ENCODE measurements around the gene HSPA12A.

The HSPA12A gene

DNA sequence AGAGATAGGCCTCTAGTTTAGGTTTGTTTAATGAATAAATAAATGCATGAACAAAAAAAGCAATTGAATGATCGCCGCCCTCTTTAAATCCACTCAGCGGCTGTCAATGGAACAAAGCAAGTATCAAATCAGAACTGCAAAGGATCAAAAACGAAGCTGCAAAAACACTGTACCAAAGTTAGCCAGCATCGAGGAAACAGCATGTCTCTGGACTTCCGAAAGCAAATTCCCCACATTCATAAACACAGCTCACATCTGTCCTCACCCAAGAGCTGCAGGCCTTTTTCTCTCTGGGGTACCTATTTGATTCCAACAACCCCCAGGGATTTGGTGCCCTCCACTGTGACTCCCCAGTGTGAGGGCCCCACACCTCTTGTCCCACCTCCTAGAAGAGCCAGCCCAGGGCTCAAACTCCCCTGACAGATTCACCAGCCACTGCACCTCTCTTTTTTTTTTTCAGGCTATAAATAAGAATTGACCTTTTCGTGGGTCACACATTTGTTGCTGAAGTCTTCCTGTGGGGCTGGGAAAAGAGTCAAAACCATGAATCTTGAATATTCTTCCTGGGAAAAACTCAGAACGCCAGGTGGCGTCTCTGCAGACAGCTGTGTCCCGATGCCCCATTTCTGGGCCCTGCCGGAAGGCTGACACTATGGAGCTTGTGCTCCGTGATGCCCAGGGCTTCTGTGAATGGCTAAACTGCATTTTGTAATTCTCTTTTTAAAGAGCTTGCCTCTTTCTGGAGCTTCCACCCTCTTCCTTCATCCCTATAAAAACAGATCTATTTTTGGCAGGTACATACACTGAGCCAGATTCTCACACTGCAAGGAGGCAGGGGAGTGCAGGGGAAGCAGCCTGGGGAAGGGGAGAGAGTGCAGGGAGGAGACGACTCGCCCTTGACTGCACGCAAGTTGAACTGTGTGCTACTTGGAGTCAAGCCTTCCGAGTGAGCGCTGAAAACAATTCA is 51.7 kb downstream of the HSPA12A start:
- DNase-seq: no peak

DNA sequence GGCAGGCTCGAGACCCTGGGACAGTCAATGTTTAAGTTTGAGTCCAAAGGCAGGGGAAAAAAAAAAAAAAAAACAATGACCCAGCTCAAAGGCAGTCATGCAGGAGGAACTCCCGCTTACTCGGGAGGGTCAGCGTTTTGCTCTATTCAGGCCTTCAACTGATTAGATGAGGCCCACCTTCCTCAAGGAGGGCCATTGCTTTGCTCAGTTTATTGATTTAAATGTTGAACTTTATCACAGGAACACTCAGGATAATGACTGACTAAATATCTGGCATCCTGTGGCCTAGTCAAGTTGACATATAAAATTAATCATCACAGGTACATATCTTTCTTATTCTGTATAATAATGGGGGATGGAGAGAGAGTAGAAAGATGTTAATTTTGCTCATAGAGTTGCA is 52.6 kb downstream of the HSPA12A start:
- no peak for DNase-seq

DNA sequence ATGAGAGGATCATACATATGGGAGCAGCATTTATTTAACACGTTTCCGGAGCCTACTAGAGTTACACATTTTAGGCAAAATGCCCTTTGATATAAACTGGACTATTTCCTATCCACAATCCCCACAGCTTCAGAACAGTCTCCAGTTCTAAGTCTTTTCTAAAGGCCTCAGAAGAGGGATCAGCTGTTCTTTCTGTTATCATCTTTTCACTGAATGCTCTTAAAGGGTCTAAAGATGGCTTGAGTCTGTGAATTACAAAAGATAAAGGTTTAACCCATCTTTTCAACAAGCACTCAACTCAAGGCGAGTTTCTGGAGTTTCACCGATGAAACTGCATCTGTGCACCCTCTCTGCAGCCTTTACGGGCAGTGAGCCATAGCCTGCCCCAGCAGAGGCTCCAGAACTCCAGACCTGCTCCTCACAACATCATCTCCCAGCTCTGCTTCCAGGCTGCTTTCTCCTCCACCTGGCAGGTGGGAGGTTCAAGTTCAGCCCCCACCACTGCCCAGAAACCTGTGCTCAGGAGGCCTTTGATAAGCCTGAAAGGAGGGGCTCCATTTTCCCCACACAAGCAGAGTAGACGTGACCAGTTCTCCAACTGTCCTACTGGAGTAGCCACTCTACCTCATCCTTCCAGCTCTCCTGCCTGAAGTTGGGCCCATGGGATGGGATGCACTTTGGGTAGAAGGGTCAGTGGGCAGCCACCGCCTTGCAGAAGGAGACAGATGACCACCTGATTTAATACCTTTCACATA is 53.4 kb downstream of the HSPA12A start:
- no peak for DNase-seq

DNA sequence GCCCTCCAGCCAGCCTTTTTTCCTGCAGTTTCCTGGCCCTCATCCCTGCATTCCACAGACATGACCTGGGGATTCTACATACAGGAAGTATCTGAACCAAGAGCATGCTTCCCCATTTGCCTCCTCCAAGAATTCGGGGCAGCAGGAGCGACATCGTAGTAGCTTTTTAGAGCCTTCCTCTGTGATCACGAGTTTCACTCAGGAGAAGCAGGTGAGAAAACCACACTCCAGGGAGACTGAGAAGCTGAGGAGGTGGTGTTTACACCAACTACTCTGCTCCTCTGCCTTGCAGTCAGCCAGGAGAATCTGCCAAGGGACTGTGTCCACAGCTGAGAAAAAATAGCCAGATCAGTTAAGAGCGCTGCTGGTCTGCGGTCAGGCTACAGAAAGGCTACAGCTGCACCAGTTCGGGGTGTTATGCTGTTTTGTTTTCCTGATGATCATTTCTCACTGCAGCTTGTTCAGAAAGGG is 54.1 kb downstream of the HSPA12A start:
- no peak for DNase-seq

DNA sequence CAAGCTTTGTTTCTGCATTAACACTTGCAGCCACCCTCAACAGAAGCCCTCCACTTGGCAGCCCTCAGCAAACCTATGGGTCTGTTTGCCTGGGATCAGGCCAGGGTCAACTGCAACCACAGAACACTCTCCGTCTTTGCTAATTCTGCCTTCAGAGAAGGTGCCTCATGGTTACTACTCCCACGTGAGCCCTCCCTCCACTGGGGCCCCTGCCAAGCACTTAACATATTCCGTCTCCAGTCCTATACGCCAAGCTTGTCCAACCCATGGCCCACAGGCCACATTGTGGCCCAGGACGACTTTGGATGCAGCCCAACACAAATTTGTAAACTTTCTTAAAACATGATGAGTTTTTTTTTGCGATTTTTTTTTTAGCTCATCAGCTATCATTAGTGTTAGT is 54.7 kb downstream of the HSPA12A start:
- DNase-seq: no peak

DNA sequence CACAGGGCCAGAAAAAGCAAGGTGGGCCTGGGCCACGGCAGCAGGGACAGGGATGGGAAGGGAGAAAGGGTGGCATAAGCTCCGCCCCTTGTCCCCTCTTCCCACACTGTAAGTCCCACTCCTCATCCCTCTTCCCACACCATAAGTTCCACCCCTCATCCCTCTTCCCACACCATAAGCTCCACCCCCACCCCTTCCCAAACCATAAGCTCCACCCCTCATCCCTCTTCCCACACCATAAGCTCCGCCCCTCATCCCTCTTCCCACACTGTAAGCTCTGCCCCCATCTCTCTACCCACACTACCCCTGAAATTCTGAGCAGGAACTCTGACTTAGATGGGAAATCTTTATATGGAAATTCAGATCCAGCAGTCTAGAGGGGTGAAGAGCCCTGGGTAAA is 55.7 kb downstream of the HSPA12A start:
- no peak for DNase-seq

DNA sequence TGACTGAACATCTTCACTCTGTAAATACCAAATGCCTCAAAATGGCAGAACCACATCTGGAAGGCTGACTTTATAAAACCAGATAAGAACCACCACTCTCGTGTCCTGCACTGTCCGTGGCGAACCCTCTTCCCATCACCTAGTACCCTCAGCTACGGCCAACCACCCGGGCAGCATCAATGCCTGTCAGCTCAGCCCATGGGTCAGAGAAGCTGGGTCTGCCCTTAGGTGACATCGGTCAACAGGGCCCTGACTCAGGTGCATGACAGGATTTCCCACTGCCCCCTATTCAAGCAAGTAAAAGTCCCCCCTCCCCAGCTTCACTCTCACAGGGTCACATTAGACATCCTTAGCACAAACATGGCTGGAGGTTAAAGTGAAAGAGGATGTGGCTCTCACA is 56.6 kb downstream of the HSPA12A start:
- no peak for DNase-seq

DNA sequence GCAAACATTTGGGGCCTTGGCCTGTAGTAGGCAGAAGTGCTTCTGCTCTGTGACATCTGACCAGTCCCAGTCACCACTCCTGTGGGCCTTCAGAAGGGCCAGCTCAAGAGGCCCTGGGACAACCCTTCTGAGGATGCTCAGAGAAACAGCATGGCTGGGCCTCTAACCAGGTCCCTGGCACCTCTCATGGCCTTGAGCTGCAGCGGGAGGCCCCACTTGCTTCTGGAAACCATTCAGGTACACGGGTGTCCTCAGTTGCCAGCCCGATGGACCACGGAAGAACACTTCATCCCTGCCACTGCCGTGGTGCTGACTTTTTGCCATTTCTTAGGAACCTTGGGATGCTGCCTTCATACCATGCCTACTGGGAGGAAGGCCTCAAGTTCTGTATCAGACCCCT is 57.6 kb downstream of the HSPA12A start:
- DNase-seq: no peak

DNA sequence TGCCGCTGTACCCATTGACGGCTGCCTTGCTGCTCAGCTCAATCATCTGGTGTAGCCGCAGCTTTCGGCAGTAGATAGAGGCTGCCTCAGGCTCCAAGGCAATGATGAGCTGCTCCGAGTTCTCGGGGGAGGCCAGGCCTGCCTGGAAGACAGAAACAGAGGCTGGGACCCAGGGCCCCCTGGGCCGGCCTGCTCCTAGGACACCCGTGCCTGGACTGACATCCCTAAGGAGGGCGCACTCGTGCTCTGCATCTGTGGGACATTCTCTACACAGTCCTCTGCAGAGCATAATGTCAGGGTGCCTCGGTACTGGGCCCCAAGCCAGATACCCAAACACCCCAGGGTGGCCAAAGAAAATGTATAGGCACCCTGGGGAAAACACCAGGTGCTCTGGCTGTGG is 58.5 kb downstream of the HSPA12A start:
- no peak for DNase-seq

DNA sequence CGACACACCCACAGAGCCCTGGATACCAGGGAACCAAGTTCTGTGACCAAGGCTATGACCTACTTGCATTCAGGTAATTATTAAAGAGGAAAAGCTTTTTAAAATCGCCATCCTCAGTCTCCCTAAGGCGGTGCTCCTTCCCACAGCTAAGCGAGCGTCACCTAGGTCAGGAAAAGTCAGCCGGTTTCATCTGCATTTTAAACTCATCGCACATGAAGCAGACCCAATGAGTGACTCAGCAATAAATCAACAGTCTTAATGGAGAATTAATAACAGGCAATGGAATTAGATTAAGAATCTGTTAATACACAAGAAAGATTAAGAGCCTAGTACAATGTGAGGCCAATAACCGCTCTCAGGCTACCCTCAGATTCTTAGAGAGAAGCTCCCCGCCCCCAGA is 59.2 kb downstream of the HSPA12A start:
- no peak for DNase-seq

DNA sequence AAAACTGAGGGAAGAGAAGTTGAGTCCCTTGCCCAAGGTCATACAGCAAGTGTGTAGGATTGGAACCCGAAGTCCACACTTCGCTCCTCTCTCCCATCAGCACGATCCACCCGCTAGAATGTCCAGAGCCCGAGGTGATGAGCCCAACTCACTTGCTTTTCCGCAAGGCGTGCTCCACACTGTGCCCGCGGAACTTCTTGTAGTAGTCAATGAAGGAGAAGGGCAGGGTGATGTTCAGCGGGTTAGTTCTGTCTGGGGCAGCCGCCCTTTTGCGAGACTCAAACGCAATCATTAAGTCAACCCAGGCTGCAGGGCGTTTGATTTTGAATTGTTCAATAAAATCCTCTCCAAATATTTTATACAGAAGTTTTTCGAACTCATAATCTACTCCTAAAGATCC is 63.0 kb downstream of the HSPA12A start:
- no peak for DNase-seq

DNA sequence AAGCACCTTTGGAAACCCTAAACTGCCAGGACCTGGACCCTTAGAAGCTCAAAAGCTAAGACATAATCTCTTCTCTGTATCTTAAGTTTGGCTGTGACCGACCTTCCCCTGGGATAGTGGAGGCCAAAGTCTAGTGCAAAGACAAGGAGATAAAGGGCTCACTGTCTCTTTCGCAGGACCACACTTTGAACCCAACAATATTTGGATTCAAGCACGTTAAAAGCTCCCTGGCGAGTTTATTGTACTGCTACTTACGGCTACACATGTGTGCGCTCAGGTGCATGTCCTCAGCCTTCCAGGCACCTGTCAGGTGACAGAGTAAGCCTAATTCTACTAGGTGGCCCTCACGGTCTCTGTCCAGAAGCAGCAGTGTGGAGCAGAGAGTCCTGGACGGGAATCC is 65.7 kb downstream of the HSPA12A start:
- DNase-seq: no peak

DNA sequence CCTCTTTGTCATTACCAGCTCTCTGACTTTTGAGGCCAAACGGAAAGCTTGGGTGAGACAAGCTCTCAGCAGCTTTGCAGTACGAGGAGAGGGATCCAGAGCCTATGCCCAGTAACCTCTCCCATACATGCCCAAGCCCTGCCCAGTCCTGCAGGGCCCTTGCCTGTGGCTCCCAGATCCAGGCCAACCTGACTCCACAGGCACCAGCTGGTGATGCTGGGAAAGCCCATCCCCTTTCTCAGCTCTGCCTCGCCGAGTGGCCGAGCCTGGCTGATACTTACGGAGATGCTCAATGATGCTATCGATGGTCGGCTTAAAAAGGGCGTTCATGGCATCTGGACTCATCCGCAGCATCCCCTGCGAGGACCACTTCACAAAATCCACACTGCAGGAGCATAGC is 66.2 kb downstream of the HSPA12A start:
- DNase-seq: no peak

DNA sequence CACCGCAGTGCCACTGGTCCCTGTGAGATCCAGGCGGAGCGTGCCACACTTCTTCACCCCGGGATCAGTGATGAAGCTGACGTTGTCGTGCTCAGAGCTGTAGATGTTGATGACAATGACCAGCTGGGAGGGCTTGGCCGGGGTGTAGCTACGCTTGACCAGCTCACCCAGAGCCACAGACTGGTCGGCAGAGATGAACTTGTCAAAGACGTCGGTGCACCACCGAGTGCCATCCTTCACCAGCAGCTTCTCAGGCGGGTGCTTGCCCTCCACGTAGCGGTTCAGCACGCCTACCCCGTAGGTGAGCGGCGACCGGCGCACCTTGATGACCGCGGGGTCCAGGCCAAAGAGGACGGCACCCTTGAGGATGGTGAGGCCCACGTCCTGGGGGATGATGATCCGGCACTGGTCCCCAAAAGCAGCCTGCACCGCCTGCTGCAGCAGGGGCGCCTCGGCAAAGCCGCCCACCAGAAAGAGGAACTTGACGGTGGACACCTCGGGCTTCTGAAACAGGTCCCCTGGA is 67.4 kb downstream of the HSPA12A start:
- DNase-seq: no peak

DNA sequence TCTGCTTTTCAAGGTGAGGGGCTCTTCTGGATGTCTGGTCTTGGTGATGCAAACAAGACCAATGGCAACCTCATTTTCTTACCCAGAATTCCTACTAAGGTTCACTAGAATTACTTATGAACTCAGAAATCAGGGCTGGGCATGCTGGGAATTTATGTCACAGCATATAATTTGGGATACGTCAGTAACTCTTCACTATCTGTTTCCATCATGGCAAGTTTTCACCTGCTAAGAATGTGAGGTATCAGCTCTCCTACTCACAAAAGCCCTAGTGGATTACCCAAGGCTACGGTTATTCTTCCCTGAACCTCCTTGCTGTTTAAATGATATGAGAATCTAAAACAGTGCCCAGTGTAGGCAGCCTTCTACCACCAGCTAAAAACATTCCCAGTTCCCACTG is 68.5 kb downstream of the HSPA12A start:
- no peak for DNase-seq

DNA sequence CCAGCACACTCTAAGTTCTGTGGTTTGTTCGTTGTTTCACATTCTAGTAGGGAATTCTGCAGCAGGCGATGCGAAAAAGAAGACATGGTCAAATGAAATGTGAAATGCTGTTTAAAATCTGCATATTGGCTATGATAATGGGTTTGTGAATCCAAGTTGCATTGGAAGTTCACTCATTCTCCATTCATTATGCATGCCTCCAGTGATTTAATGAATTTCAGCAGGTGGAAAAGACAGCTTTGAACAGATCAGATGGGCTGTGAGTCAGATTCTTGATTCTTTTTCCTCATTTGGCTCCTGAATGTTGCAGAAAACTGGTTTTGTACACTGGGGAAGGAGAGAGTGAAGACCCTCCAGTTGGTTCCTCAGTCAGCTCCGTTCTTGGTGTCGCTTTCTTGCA is 69.5 kb downstream of the HSPA12A start:
- no peak for DNase-seq

DNA sequence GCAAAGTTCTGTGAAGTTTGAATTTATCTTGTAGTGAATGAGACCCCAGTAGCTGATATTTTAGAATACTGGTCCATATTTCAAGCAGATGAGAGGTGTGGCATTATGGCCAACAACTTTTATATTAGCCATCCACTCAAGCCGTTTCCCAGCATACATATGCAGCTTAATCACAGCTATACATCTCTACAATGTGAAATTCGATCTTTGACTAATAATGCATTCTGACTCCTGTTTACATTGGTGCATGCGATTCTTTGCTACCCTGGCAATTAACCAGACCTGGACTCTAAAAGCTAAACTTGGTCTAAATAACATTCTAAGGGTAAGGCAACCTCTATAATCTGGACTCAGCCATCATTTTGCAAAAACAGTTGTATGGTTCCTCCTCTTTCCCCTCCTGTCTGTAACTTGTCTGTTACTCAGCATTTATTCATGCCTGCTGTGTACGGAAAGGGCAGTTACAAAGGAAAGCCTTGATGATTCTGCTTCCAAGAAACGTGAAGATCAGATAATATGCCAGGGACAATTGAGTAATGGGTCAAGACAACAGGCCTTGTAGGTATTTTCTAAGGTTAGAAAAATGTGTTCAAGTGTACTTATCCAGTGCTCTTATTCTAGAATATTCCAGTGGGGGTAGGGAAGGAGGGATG is 71.0 kb downstream of the HSPA12A start:
- no peak for DNase-seq

DNA sequence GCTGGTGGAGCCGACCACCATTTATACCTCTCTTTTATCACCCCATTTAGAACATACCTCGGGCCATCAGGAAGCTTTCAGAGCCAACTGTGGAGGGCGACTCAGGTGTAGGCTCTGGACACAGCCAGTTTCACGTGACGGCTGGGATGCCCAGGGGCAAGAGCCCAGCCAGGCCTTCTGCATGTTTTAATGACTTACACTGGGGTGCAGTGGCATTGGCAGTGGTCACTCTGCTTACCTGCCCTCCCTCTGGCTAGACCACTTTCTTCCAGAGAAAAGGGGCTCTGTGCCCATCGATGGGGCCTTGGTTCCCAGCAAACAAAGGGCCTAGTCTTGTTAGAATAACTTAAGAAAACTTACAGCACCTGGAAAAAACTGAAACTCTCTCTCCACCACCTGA is 71.7 kb downstream of the HSPA12A start:
- no peak for DNase-seq

DNA sequence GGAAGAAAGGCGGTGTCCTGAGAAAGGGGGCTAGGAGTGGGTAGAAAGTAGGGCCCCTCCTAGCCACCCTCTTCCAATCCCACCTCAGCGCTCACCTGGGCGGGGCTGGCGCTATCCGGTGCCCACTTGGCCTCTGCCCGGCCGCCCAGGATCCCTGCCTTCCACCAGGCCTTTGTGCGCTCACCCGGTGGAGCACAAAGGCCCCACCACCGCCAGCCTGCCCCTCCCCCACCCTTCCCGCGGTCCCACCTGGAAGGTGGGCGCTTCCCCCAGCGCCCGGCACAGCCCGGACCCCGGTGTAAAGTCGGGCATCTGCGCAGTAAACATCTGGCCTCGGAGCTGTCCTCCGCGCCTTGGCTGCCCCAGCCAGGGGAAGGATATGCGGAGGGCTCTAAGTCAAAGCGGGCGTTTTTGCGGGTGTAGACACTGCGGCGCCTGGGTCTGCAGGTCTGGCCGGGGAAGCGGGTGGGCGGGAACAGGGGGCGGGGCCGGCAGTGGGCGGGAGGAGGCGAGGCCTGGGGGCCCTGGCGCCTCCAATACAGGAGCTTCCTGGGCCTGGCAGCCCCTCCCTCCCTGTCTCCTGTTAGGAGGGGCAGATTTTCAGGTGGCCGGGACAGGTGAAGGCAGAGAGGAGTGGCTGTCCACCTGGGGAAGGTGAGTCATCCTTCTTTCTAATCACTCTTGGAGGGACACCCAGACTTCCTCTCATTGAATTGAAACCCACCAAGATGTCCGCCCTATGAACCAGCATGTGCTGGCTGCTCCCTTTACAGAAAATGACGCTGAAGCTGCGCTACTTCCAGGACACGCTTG is 72.3 kb downstream of the HSPA12A start:
- no peak for DNase-seq

DNA sequence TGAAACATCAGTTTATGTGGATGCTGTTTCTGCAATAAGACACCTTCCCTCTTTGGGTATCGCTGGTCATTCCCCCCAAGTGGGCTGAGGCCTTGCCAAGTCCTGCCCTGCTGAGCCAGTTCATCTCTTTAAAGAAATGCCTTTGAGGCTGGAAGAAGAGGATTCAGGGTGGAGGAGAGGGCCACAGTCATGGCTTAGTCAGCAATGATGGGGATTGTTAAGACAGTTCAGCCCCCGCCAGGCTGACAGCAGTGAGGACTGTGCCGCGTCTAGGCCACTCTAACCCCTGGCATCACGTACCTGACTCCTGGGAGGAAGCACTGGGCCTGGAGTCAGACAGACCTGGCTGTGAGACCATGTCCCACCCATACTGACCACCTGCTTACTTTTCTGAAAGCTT is 73.3 kb downstream of the HSPA12A start:
- no peak for DNase-seq

DNA sequence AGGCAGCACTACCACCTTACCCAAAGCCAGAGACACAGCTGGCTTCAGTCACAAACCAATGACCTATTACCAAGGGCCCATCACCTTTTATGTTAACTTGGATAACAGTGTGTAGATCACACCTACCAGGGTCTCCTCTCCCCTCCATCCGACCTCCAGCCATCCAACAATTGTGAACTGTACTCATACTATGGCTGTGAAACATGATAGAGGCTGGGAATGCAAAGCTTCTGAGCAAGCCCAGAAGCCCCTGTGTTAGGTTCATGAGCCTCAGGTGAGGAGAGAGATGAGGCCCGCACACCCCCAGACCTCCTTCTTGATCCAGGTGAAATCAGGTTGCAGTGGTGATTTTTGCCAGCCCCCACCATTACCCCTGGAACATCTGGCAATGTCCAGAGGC is 73.9 kb downstream of the HSPA12A start:
- DNase-seq: no peak

DNA sequence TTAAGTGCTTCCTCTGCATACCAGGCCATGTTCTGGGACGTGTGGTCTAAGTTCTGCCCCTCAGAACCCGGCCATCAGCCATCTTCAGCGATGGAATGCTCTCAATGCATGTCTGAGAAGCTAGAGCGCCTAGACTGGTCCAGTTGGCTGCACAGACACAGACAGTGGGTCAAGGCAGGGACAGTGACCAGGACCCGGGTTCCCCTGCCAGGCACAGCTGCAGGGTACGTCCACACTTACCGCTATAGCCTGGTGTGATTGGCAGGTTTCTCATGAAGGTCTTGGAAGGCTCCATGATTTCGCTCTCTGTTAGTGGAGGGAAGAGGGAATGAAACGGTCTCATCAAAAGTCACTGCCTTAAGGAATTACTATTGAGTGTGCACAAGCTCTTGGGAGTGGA is 74.3 kb downstream of the HSPA12A start:
- no peak for DNase-seq

DNA sequence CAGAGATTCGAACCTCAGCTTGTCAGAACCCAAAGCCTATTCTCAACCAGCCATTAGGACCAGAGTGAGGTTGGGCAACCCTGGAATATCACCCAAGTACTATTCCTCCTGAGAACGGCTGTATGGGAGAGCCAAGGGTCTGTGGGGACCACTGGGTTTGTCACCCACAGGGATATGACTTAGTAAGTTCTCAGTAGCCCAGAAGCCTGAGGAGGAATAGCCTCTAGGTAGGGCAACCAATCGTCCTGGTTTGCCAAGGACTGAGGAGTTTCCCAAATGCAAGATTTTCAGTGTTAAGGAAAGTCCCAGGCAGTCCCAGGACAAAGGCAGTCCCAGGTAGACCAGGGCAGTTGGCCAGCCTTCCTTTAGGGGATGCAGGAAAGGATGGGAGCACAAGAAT is 74.9 kb downstream of the HSPA12A start:
- DNase-seq: no peak

Measured in stimulated activated CD4-positive, alpha-beta T cell treated with anti-CD3 and anti-CD28 coated beads, Interleukin-15, amount 100 ng/mL, for 24 hours (primary cell).